Right kidney (tissue), 1 donor: ENCODE measurements around the gene LHX4.
"Not testable (repeated sequence)": the region's sequence is repeated elsewhere in the genome, so short reads cannot be mapped to it uniquely, and the experiment has no call there.

ENCODE experiments used
- DNase-seq: peaks from one replicate; pipeline ENCODE4 v3.0.0-alpha.2; 2016

LHX4 gene

DNA sequence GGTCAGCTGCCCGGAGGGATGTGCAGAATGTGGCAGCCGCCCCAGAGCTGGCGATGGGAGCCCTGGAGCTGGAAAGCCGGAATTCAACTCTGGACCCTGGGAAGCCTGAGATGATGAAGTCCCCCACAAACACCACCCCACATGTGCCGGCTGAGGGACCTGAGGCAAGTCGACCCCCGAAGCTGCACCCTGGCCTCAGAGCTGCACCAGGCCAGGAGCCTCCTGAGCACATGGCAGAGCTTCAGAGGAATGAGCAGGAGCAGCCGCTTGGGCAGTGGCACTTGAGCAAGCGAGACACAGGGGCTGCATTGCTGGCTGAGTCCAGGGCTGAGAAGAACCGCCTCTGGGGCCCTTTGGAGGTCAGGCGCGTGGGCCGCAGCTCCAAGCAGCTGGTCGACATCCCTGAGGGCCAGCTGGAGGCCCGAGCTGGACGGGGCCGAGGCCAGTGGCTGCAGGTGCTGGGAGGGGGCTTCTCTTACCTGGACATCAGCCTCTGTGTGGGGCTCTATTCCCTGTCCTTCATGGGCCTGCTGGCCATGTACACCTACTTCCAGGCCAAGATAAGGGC is 33.5 kb upstream of the LHX4 start:
- no peak for DNase-seq

DNA sequence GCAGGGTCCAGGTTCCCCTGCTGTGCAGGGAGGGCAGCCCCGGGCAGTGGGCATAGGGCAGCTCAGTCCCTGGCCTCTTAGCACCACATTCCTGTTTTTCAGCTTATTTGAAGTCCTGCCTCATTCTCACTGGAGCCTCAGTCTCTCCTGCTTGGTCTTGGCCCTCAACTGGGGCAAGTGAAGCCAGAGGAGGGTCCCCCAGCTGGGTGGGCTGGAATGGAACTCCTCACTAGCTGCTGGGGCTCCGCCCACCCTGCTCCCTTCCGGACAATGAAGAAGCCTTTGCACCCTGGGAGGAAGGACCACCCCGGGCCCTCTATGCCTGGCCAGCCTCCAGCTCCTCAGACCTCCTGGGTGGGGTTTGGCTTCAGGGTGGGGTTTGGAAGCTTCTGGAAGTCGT is 32.8 kb upstream of the LHX4 start:
- DNase-seq = no peak

DNA sequence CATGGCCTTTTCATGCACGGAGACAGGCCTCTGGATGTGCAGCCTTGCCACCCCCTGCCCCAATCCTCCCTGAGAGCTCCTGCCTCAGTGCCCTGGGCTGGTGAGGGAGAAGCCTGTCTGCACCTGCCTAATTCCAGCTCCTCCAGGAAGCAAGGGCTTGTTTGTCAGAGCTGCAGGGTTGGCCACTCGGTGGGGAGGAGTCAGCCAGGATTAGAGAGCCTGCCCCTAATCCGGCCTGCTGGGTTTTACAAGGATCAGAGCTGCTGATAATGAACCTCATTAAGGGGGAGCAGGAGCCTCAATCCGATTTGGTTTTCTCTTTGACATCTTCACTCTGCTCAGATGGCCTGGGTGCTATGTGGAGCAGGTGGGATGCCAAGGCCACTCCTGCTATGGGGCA is 31.9 kb upstream of the LHX4 start:
- DNase-seq = no peak

DNA sequence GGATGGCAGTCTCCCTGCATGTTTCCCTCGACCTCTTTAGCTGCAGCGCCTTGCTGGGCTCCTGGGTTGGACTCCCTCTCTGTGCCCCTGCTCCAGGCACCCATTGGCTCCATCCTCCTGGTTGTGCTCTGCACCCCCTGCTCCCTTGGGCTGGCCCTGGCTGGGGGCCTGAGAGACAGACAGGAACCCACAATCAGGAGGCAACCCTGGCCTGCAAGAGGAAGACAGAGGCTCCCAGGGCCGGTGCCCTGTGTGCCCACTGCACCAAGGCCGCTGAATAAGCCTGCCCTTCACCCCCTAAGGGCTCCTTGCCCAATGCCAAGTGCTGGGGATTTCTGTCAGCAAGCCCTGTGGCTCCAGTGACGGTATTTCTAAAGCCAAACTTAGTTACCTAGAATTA is 31.5 kb upstream of the LHX4 start:
- no peak for DNase-seq

DNA sequence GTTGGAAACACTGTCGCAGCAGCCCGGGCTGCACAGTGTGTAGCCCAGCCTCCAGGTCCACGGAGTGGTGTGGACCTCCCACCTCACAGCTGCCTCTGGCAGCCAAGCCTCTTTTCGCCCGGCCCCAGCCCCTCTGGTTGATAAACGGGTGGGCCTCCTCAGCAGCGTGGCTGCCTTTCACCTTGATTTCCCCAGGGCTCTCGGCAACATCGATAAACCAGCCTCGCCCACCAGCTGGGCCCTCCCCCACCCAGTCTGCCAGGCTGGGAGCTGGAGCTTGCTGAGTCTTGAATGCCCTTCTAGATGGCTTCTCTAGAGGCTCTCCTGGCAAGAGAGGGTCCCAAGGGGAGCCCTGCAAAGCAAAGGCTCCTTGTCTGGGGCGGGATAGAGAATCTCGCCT is 31.0 kb upstream of the LHX4 start:
- DNase-seq = no peak

DNA sequence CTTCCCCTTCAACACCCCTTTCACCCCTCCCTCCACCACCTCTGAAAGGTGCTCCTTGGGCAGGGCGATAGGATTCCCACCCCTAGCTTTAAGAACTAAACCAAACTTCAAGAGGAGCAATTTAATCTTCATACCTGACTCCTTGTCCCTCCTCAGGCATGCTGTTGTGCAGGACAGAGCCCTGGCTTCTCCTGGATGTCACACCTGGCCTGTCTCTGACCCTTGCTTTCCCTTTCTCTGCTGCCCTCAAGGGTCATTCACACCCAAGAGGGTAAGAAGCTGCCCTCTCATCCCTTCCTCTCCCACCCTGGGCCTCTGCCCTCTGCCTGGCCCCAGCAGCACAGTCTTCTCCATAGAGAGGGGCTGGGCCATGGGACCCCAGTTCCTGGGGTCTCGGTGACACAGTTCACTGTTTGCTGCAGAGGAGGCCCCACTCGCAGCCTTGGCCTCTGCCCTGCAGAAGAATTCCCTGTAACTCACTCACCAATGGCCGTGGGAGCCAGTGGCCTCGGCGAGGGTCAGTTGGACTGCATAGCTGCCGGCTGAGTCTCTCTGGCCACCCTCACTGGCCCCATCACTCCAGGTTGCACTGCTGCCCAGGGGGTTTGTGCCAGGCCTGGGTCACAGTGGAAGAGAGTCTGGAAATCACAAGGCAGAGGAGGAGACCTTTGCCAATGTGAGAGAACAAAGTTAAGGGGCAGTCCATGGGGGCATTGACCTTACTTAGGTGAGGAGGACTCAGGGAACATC is 28.4 kb upstream of the LHX4 start:
- DNase-seq = no peak

DNA sequence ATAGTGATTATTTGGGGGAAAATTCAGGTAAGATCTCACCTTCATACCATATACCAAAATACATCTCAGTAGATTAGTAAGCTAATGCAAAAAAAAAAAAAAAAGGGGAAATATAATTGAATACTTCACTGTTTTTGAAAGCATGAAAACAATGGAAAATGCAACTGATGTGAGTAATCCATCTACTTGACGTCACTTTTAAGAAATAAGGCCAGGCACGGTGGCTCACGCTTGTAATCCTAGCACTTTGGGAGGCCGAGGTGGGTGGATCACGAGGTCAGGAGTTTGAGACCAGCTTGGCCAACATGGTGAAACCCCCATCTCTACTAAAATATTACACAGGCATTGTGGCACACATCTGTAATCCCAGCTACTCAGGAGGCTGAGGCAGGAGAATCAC is 27.5 kb upstream of the LHX4 start:
- DNase-seq = not testable (repeated sequence)

DNA sequence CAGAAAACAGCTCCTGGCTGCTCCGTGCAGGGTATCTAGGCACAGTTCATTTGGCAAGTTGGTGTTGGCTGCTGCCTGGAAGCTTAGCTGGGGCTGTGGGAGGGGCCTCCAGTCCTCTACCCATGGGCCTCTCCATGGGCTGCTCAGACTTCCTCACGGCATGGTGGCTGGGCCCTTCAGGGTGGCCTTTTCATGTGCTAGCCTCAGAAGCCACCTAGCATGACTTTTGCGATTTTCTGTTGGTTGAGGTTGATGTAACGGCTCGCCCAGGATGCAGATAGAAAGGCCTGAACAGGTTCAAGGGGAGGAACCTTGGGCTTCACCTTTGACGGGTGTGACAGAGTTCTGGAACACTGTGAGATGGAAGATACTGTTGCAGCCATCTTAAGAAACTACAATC is 25.8 kb upstream of the LHX4 start:
- DNase-seq = no peak

DNA sequence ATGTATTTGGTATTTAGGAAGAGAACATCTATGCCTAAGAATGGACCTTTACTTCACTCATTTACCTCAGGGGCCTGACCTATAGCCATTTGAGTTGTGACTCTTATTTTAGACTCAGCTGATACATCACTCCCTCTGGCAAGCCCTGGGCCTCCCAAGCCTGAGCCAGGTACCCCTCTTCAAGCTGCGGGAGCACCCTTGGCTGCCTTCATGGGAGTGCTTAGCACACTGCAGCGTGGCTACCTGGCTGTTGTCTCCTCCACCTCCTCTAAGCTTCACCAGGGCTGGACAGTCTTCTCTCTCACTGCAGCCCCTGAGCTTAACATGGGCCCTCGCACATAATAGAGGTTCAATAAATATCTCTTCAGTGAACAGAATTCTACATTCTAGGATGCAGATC is 23.5 kb upstream of the LHX4 start:
- DNase-seq = no peak

DNA sequence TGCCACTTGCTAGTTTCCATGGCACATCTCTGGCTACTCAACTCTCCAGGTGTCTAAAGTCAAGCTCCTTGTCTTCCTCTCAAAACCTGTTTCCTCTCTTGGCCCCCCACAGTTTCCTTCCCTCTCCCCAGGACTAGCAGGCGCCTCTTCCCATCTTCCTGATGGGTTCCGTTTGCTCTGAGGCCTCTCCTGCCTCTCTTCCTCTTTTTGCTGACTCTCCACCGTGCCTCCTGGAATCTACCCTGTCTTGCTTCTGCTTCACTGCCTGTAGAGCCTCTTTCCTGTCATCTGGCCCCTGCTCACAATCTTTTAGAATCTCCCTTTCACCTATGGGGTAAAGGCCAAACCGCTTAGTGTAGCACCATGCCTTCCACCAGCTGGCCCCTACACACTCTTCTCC is 21.8 kb upstream of the LHX4 start:
- no peak for DNase-seq

DNA sequence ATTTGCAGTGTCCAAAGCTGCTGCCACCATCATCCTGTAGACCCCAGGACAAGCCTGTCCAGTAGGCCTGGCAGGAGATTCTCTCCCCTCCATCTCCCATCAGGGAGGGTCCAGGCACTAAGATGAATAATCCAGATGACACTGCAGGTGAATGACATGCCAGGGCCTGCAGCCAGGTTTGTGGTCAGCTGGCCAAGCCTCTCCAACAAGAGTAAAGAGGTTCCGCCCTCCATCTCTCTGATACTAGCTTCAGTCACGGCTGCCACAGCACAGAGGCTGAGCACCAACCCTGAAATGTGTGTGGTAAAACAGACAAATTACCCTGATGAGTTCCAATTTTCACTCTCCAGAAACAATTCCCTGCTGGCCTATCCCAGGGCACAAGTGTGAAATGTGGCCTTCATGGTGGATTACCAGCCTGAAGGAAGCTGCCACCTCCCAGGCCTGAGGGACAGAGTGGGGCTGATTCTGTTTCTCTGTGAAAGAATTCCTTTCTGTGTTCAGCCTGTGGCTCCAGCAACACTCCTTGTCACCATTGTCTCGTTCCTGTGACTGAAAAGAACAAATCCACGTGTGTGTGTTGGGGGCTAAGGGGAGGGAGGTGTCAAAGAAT is 19.9 kb upstream of the LHX4 start:
- no peak for DNase-seq

DNA sequence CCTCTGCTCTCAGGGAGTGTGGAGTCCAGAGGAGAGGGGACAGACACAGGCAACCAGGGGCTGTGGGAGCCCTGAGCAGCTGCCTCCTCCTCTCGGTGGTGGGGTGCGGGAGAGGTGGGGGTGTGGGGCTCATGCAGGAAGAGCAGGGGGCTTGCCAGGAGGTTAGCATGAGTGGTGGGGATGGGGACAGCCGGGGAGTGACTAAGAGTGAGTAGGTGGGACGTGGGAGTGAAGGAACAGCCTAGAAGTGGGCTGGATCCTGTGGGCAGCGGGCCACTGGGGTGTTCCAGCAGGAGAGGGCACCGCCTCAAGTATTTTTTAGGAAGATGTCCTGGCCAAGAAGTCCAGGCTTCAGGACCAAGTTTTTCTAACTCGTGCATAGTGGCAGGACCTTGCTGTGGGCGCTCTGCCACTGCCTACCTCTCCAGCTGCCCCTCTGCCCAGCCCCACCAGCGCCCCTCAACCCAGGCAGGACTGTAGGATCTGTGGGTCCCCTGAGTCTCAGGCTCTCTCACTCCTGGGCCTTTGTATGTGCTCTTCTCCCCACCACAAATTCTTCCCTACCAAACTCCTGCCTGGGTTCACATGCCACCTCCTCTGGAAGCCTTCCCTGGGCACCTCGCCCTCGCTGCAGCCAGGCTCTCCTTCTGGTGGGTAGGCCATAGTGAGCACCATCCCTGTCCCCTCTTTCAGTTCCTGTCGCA is 18.8 kb upstream of the LHX4 start:
- no peak for DNase-seq

DNA sequence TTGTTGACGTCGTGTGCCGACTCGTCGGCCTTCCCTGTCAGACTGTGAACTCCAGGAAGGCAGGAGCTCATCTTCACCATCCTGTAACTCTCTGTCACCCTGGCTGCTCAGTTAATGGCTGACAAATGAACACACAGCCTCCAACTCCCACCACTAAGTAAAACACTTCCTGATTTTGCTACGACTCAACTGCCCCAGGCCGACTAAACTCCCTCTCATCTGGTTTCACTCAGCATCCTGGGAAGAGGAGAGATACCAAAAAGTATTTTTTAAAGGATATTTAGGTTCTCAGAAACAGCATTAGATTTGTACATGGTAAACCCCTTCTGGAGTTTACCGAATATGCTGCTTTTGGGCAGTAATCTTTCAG is 18.2 kb upstream of the LHX4 start:
- DNase-seq = no peak

DNA sequence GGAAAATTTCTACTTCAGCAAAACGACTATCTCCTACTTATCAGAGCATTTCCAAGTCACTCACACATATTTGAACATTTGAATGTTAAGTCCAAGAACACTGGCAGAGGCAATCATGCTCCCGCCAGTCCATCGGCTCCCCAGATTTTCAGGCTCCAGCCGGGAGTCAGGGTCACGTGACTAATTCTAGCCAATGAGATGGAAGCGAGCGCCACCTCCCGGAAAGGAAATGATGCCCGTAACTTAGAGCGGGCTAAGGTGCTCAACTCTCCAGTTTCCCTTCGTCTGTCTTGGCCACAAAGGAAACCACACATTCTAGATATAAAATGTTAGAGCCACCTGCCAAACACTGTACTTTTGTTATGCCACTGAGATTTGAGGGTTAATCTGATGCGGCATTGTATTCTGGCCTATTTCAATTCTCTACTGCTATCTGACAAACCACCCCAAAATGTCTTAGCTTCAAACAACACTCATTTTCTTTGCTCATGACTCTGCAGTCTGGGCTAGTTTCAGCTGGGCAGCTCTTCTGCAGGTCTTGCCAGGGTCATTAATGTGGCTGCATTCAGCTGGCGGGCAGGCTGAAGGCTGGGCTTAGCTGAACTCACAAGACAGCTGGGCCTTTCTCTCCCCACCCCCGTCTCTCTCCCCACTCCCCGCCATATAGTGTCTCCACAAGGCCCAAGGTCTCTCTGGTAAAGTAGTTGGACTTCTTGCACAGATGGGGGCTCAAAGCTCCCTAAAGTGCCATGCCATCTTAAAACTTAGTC is 16.5 kb upstream of the LHX4 start:
- DNase-seq = no peak

DNA sequence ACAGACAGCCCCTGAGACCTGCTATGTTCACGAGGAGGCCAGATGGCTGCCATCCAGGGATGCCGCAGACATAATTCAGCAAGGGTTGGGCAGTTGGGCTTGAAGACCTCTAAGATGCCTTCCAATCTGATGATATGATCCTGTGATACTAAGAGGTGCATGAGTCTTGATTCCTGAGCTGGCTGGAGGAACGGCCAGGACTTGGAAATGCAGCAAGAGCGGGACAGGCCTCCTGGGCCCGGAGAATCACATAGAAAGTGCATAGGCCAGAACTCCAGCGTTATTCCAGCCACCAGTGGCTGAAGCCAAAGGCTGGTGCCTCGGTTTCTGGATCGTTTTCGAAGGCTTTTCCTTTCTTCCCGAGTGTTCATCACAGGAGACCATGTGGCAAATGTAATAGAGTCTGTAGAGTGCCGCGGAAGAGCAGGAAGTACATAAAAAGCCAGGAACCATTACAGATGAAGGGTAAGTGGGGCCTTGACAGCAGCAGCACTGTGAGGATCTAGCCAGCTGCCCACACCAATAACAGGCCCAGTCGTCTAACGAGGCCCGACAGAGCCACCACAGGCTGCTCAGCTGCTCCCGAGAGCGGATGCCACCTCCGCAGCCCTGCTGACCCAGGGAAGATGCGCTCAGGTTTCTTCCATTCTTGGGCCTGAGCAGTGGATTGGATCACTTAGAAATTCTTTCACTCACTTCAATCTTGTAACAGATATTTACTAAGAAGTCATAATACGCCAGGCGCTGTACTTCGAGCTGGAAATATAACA is 14.0 kb upstream of the LHX4 start:
- DNase-seq = no peak

DNA sequence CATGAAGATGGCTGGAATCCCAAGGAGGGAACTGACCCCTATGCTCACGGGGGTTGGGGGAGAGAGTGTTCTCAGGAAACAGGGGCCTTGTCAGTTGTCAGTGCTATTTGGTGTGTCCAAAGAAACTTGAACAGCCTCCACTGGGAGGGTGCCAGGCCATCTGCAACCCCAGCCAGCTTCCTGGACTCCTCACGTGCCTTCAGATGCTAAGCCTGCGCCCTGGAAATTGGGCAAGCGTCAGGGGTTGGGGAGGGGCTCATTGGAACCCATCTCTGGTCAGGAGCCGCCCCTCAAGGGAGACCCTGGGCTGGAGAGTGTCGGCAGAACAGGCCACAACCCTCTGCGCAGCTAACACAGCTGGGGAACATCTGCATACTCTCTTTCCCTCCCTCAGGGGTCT is 13.1 kb upstream of the LHX4 start:
- no peak for DNase-seq

DNA sequence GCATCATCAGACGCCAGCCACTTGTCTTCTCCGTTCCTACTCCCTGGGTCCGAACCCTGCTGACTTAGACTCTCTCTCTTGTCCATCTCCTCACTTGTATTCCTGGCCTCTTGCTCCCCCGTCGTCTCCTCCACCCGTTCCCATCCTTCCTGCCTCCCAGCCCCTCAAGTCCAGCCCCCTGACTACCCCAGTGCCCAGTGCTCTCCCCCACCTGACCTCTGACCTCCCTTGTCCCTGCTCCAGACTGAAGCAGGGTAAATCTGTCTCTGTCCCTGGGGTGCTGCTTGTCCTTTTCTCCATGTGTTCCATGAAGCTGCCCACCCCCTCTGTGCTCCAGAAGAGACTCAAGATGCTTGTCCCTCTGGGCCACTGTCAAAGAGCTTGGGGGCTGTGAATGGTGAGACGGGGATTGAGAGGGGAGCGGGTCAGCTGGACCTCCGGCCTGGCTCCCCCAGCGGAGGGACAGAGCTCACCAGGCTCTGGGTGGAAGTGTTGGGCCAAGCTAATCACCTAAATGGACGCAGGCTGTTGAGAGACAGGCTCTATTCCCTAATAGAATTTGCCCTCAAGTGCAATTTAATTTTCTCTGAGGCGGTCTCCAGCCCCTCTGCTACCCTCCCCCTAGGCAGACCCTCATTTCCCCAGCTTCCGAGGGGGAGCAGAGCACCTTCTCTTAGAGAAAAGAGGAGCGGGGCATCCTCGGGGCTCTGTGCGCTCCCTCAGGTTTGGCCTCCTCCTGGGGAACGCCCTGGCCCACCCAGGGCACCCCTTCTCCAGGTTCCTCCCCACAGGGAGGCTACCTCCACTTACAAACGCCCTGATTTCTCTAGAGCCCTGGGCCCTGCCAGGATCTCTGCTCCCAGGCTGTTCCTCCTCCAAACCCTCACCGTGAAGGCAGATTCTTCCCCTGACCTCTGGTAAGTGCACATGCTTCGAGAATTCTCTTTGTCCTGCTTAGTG is 11.0 kb upstream of the LHX4 start:
- no peak for DNase-seq

DNA sequence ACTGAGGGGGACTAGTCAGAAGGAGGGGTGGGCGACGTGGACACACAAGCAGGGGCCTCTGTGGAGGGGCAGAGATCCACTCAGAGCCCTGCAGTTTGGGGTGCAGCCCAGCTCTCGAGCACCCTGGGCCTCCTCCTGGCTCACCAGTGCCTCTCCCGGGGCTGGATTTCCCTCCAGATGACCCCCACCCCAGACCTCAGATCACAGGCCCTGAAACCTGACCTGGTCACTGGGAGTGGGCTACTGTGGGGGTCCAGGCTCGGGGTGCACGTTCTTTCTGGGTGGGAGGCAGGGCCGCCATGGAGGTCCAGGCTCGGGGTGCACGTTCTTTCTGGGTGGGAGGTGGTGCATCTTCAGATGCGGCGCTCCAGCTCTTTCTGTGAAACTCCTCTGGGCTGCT is 10.3 kb upstream of the LHX4 start:
- DNase-seq = no peak

DNA sequence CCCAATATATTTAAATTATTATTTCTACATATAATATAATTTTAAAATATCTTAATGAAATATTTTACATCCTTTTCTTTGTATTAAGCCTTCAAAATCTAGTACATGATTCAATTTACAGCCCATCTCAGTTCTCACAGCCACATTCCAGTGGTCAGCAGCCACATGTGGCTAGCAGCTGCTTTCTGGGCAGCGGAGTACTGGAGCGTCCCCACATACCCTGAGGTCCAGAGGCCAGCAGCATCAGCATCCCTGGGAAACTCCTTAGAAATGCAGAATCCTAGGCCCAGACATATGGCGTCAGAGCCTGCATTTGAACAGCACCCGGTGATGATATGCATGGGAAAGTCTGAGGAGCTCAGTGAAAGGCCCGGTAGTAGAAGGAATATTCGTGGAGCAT is 8.6 kb upstream of the LHX4 start:
- DNase-seq = no peak

DNA sequence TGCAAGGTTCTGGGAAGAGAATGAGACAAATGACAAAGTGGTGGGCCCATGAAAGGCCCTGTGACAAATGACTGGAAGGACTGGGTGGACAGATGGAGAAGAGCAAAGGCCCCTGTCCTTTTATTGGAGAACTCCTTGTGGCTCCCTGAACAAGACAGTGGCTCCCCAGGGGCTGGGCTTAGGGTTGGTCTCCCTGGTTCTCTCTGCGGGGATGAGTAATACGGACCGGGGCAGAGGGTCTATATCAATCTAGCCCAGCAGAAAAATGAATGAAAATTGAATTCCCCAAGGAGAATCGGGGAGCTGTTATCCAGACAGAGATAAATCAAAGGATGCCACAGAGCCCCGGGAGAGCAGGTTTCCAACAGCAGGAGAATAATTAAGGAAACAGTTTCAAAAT is 5.2 kb upstream of the LHX4 start:
- no peak for DNase-seq

DNA sequence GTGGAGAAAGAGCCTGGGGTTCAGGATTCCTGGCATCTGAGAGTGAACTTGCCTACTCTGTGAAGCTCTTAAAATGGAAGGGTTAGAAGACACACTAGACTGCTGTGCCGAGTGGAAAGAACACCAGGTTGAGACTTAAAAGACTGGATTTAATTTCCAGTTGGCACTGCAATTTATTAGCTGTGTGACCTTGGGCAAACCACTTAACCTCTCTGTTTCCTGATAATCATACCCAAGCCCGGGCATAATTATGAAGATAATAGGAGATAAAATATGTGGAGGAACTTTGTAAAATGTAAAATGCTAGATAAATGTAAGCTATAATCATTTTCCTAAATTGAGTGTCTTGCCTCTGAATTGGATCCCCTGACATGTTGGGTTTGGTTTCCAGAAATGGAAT is 4.7 kb upstream of the LHX4 start:
- no peak for DNase-seq
